CD4-positive, alpha-beta T cell treated with Interferon gamma for 1 hour (primary cell): ENCODE results near the gene ANO6.
"Not testable (repeated sequence)": the region's sequence is repeated elsewhere in the genome, so short reads cannot be mapped to it uniquely, and the experiment has no call there.

Experiments
- DNase-seq: peaks from one replicate; pipeline ENCODE4 v3.0.0-alpha.2; 2020

The ANO6 gene, protein sequence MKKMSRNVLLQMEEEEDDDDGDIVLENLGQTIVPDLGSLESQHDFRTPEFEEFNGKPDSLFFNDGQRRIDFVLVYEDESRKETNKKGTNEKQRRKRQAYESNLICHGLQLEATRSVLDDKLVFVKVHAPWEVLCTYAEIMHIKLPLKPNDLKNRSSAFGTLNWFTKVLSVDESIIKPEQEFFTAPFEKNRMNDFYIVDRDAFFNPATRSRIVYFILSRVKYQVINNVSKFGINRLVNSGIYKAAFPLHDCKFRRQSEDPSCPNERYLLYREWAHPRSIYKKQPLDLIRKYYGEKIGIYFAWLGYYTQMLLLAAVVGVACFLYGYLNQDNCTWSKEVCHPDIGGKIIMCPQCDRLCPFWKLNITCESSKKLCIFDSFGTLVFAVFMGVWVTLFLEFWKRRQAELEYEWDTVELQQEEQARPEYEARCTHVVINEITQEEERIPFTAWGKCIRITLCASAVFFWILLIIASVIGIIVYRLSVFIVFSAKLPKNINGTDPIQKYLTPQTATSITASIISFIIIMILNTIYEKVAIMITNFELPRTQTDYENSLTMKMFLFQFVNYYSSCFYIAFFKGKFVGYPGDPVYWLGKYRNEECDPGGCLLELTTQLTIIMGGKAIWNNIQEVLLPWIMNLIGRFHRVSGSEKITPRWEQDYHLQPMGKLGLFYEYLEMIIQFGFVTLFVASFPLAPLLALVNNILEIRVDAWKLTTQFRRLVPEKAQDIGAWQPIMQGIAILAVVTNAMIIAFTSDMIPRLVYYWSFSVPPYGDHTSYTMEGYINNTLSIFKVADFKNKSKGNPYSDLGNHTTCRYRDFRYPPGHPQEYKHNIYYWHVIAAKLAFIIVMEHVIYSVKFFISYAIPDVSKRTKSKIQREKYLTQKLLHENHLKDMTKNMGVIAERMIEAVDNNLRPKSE

DNA sequence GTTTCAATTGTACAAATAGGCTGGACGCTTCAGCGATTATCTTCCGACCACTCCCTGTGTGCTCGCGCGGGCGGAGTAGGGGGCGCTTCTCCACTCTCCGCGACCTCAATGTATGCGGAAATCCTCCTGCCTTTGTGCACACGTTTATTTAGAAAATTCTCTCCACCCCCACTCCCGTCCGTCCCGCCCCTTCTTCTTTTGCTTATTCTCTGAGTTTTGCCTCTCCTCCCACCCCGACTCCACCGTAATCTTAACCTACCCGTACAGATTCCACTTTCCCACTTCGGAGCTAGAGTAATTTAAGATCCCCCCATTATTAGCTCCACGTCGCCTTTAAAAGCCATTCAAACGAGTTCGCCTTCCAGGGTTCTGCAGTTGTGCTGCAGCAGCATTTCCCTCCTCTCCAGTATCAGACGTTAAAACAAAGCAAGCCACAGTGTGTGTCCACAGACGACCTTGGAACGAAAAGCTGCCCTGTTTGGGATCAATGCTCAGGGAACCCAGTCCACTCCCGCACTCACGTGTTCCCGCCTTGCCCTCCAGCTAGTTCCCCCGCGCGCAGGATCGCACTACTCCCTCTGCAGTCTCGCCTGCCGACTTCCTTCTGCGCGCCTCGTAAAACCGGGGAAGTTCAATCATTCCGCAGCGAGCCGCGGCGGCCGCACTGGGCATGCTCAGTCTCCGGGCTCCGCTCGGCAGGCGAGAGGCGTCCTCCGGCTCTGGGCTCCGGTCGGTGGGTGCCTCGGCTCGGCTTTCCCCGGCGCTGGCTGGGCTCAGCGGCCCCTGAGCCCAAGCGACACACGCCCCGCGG lies at the start of gene ANO6:
ANO6 (plus strand) TSS at position 677 of the 811 bp plus-strand sequence. CDS start 227 bp downstream, outside the sequence.
- peak; percentile 70 for DNase-seq

DNA sequence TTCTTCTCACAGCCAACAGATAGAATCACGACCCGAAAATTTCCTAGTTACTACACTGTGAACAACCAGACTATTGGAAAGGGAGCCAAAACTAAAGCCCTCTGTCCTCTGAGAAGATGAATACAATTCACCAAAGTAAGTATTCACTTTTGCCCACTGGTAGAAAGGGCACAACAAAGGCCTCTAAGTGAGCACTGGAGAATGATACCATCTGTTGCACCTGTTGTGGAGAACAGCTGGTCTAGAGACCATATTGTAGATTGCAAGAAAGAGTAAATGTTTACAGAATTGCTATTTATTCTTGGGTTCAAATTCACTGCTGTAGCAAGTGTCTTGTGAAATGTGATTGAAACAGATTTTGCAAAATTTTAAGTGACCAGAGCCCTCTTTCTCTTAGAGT lies 46.9 kb upstream of the ANO6 start:
- DNase-seq = no peak

- peak; percentile 61 for DNase-seq
These were observed 45.3 kb upstream of the ANO6 start for GRCh38 chr12:45170456-45171042.

- not testable (repeated sequence) for DNase-seq
These were observed 42.6 kb upstream of the ANO6 start for GRCh38 chr12:45173293-45173692.

- DNase-seq = no peak
These were observed 41.3 kb upstream of the ANO6 start for GRCh38 chr12:45174595-45174994.

DNA sequence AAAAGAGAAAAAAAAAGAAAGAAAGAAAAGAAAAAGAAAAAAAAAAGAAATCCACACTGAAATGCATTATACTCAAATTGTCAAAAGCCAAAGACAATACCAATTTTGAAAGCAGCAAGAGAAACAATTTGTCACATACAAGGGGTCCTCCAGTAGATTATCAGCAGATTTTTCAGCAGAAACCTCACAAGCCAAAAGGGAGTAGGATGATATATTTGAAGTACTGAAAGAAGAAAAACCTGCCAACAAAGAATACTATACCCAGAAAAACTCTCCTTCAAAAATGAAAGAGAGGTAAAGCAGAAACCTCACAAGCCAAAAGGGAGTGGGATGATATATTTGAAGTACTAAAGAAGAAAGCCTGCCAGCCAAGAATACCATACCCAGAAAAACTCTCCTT lies 37.1 kb upstream of the ANO6 start:
- no peak for DNase-seq

DNA sequence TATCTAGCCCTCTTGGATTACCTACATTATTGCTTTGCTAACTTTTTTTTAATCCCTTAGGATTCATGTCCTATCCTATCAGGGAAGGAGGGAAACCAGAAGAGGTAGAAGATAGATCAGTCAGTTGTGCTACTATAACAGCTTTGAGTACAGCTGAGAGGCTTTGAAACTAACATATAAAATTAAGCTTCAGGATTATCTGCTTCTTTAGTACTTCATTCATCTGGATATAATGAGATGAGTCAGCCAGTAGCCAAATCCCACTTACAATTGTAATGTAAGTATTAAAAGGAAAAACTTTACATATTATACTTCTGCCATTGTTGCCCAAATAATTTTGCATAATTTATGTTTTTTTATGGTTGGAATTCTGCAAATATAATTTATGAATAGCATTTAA lies 33.4 kb upstream of the ANO6 start:
- DNase-seq = no peak

DNA sequence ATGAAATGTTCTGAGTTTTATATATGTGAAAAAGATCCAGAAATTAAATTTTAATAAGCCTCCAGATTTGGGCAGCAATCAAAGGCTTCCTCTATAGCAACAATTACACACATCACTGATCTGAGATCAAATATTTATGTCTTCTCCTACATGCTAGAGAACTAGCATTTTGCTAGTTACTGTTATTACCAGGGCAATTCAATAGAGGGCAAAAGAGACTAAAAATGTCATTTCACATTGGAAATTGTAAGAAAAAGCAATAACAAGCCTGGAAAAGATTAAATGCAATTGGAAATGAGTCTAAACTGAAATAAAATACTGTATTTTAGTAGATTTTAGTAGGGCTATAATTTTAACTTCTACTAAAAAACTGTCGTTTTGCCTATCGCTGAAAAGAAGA lies 32.6 kb upstream of the ANO6 start:
- DNase-seq = no peak

- no peak for DNase-seq
These were observed 31.5 kb upstream of the ANO6 start for GRCh38 chr12:45184147-45184963.

DNA sequence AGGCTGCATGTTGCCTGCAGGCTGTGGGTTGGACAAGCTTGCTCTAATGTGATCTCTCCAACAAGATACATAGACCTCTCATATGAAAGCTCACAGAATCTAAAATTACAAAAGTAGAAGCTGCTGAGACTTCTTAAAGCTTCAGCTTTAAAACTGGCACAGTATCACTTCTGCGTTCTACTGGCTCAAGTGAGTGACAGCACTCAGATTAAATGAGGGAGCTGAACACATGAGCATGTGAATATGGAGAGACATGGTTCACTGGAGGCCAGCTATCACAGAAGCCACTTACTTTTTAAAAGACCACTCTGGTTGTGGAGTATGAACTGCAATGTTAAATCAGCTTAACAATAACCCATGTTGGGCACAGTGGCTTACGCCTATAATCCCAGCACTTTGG lies 29.1 kb upstream of the ANO6 start:
- DNase-seq = no peak

GRCh38 chr12:45189766-45190403 lies 26.0 kb upstream of the ANO6 start:
- DNase-seq = no peak

DNA sequence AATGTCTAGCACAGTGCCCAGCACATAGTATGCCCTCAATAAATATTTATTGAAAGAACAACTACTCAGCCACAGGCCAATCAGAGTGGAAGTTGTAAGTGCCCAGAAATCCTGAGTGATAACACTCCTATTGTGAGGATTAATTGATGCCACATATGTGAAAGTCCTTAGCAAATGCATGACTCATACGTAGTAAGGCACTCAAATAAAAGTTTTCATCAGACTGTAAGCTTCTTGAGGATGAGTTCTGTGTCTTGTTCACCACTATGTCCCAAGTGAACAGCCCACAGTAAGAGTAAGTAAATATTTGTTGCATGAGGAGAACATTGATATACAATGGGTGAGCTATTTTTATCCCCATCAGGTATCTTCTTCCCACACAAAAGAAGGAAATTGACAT lies 24.7 kb upstream of the ANO6 start:
- DNase-seq = no peak

- no peak for DNase-seq
These were observed 23.2 kb upstream of the ANO6 start for GRCh38 chr12:45192707-45193106.

DNA sequence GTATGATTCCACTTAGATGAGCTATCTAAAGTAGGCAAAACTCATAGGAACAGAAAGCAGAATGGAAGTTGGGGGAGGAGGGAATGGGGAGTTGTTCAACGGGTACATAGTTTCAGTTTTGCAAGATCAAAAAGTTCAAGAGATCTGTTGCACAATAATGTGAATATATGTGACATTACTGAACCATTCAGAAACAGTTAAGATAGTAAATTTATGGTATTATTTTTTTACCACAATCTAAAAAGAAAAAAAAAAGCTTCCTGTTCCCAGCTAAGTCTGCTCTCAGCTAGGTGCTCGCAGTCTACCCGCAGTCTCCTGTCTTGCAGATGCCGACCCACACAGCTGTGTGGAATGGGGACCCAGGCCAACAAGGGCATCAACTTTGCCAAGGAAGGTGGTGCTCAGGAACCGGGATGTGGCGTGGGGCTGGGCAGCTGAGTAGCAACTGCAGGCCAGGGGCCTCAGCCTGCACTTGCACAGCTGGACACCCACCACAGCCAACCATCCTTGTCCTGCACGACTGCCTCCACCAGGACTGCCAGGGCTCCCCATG lies 15.3 kb upstream of the ANO6 start:
- no peak for DNase-seq

DNA sequence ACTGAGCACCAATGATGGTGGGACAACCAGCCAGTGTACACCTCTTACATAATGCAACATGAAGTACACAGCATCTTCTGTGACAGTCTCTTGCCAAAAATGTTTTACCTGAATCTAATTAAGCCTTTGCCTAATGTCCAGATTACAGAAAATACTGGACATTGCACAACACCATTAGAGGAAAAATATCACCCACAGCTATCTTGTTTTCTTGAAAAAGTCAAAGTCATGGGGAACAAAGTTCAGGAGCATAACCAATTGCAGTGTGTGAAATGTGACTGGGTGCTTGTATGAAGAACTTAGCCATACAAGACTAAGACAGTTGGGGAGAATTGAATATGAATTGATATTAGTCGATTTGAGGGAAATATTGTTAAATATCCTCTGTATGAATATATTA lies 12.1 kb upstream of the ANO6 start:
- no peak for DNase-seq

DNA sequence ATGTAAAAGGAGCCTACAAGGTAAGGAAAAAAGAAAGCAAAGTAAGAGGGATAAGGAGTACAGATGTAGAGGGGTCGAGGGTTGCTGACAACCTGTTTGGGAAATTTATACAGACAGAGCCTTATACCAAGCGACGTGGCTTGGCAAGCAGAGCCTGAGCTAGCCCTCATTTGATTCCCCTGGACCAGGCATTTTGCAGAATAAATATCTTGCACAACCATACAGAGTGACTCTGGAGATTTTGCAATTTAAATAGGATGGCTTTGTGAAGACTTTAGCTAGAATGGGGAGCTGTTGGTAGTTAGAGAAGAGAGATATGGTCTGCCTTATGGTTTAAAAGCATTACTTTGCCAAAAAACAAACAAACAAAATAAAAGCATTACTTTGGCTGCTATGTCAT lies 11.1 kb upstream of the ANO6 start:
- DNase-seq = no peak

GRCh38 chr12:45205165-45205825 lies 10.6 kb upstream of the ANO6 start:
- no peak for DNase-seq

DNA sequence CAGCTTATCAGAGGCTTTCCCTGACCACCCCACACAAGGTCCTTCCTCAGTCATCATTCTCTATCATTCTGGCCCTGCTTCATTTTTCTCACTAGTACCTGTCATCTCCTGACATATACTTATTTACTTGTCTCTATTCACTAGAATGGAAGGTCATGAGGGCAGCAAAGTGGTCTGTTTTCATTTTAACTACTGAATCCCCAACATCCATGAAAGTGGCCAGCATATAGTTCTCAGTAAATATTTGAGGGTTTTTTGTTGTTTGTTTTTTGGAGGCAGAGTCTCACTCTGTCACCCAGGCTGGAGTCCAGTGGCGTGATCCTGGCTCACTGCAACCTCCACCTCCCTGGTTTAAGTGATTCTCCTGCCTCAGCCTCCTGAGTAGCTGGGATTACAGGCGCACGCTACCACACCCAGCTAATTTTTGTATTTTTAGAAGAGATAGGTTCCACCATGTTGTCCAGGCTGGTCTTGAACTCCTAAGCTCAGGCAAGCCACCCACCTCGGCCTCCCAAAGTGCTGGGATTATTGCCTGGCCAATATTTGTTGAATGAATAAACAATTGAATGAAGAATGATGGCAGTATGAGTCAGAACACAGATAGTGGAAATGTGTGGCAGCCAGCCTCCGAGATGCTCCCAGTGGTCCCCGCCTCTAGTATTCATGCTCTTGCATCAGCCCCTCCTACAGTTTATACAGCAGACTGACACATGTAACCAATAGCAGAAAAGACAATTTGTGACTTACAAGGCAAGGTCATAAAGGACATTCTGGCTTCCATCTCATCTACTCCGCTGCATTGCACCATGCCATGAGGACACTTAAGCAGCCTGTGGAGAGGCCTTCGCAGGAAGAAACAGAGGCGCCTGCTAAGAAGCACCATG lies 7.0 kb upstream of the ANO6 start:
- DNase-seq = no peak

DNA sequence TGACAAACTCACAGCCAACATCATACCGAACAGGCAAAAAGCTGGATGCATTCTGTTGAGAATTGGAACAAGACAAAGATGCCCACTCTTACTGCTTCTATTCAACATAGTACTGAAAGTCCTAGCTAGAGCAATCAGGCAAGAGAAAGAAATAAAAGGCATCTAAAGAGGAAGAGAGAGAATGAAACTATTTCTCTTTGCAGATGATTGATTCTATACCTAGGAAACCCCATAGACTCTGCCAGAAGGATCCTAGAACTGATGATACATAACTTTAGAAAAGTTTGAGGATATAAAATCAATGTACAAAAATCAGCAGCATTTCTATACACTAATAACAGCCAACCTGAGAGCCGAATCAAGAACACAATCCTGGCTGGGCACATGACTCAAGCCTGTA lies 6.1 kb upstream of the ANO6 start:
- no peak for DNase-seq
